H9 (cell line): ENCODE results near the gene MTF1. TPM values are rescaled to one million over a fixed set of nuclear protein-coding genes. Genes with fewer than 3 reads are reported as not detected.

Experiments
- DNase-seq: peaks from one replicate; pipeline ENCODE4 v3.0.0-alpha.2; 2017
- H2AFZ ChIP-seq: one replicate; pipeline ENCODE4 v1.6.1; 2013; ENCODE audit warnings: mild to moderate bottlenecking, low read length, control low read depth, moderate library complexity
- H2AK5ac ChIP-seq: 2 replicates; pipeline ENCODE4 v1.6.1; 2013; ENCODE audit warnings: low read length, control low read depth, mixed read lengths; ENCODE audit not compliant: insufficient read length
- H2BK120ac ChIP-seq: one replicate; pipeline ENCODE4 v1.6.1; 2013; ENCODE audit warnings: low read depth, mild to moderate bottlenecking, low read length, control low read depth, inconsistent platforms; ENCODE audit not compliant: poor library complexity, severe bottlenecking
- H2BK12ac ChIP-seq: 2 replicates; pipeline ENCODE4 v1.6.1; 2013; ENCODE audit warnings: low read length, control low read depth, mixed read lengths, low read depth; ENCODE audit not compliant: insufficient read length
- H2BK15ac ChIP-seq: 2 replicates; pipeline ENCODE4 v1.6.1; 2013; ENCODE audit warnings: low read depth, low read length, control low read depth
- H2BK20ac ChIP-seq: one replicate; pipeline ENCODE4 v1.6.1; 2013; ENCODE audit warnings: low read depth, mild to moderate bottlenecking, low read length, control low read depth, inconsistent platforms; ENCODE audit not compliant: poor library complexity, severe bottlenecking
- H2BK5ac ChIP-seq: 2 replicates; pipeline ENCODE4 v1.6.1; 2013; ENCODE audit warnings: low read length, control low read depth, mixed read lengths; ENCODE audit not compliant: insufficient read length
- H3K14ac ChIP-seq: 2 replicates; pipeline ENCODE4 v1.6.1; 2013; ENCODE audit warnings: low read length, control low read depth; ENCODE audit not compliant: insufficient read depth
- H3K18ac ChIP-seq: 2 replicates; pipeline ENCODE4 v1.6.1; 2013; ENCODE audit warnings: low read depth, mild to moderate bottlenecking, mixed read lengths, low read length, control low read depth; ENCODE audit not compliant: insufficient read length
- H3K23ac ChIP-seq: 2 replicates; pipeline ENCODE4 v1.6.1; 2013; ENCODE audit warnings: low read length, control low read depth, mixed read lengths, low read depth; ENCODE audit not compliant: insufficient read length
- H3K23me2 ChIP-seq: 2 replicates; pipeline ENCODE4 v1.6.1; 2013; ENCODE audit warnings: low read depth, mild to moderate bottlenecking, mixed read lengths, low read length, control low read depth; ENCODE audit not compliant: insufficient read length, poor library complexity, severe bottlenecking
- H3K27ac ChIP-seq: 2 replicates; pipeline ENCODE4 v1.5.1; 2013; ENCODE audit warnings: low read length, control low read depth, mixed read lengths, low read depth; ENCODE audit not compliant: insufficient read length
- H3K27me3 ChIP-seq: 2 replicates; pipeline ENCODE4 v1.6.1; 2013; ENCODE audit warnings: low read length, control low read depth, inconsistent platforms; ENCODE audit not compliant: insufficient read depth
- H3K4ac ChIP-seq: 2 replicates; pipeline ENCODE4 v1.6.1; 2013; ENCODE audit warnings: low read depth, mild to moderate bottlenecking, control low read depth, inconsistent platforms, low read length, moderate library complexity
- H3K4me1 ChIP-seq: 2 replicates; pipeline ENCODE4 v1.6.1; 2013; ENCODE audit warnings: low read length, control low read depth, inconsistent platforms; ENCODE audit not compliant: insufficient read depth
- H3K4me2 ChIP-seq: 2 replicates; pipeline ENCODE4 v1.6.1; 2013; ENCODE audit warnings: low read length, control low read depth, mixed read lengths; ENCODE audit not compliant: insufficient read length, insufficient read depth
- H3K56ac ChIP-seq: 2 replicates; pipeline ENCODE4 v1.6.1; 2013; ENCODE audit warnings: low read depth, mild to moderate bottlenecking, mixed read lengths, low read length, control low read depth; ENCODE audit not compliant: insufficient read length
- H3K79me1 ChIP-seq: 2 replicates; pipeline ENCODE4 v1.6.1; 2013; ENCODE audit warnings: low read depth, mild to moderate bottlenecking, moderate library complexity, low read length, control low read depth, inconsistent platforms; ENCODE audit not compliant: insufficient read depth, poor library complexity, severe bottlenecking
- H3K79me2 ChIP-seq: 2 replicates; pipeline ENCODE4 v1.6.1; 2013; ENCODE audit warnings: low read length, control low read depth, inconsistent platforms; ENCODE audit not compliant: insufficient read depth
- H3K9ac ChIP-seq: 2 replicates; pipeline ENCODE4 v1.6.1; 2013; ENCODE audit warnings: low read length, control low read depth, mixed read lengths; ENCODE audit not compliant: insufficient read length; ENCODE audit errors: extremely low read depth
- H3K9me3 ChIP-seq: one replicate; pipeline ENCODE4 v1.6.1; 2013; ENCODE audit warnings: low read depth, low read length, inconsistent platforms; ENCODE audit not compliant: control insufficient read depth
- H3T11ph ChIP-seq: one replicate; pipeline ENCODE4 v1.6.1; 2013; ENCODE audit warnings: mild to moderate bottlenecking, low read length, control low read depth, inconsistent platforms
- H4K20me1 ChIP-seq: one replicate; pipeline ENCODE4 v1.6.1; 2013; ENCODE audit not compliant: control insufficient read depth, insufficient read length, insufficient read depth
- H4K5ac ChIP-seq: 2 replicates; pipeline ENCODE4 v1.6.1; 2013; ENCODE audit warnings: low read depth, mild to moderate bottlenecking, mixed read lengths, low read length, control low read depth; ENCODE audit not compliant: insufficient read length
- H4K8ac ChIP-seq: replicated peaks from 2 replicates; pipeline ENCODE4 v1.6.1; 2013; ENCODE audit warnings: low read length, control low read depth, mixed read lengths, low read depth; ENCODE audit not compliant: insufficient read length
- H4K91ac ChIP-seq: 2 replicates; pipeline ENCODE4 v1.6.1; 2013; ENCODE audit warnings: low read depth, mild to moderate bottlenecking, moderate library complexity, mixed read lengths, low read length, control low read depth; ENCODE audit not compliant: insufficient read length
- H3K27ac Mint-ChIP-seq, 3 experiments: 2 replicates in 2 of 3; 3 replicates in 1 of 3; pipeline ENCODE4 v1.8.0; 2020 to 2021; ENCODE audit warnings: mixed read lengths in 3 of 3, mild to moderate bottlenecking in 1 of 3, moderate library complexity in 1 of 3
- H3K27me3 Mint-ChIP-seq: 2 replicates; pipeline ENCODE4 v1.8.0; 2021; ENCODE audit warnings: low read depth, mild to moderate bottlenecking, moderate library complexity, mixed read lengths
- H3K36me3 Mint-ChIP-seq, 3 experiments: 2 replicates in 2 of 3; 3 replicates in 1 of 3; pipeline ENCODE4 v1.8.0; 2020 to 2021; ENCODE audit warnings: low read depth in 3 of 3, mixed read lengths in 3 of 3; ENCODE audit not compliant: insufficient read depth in 1 of 3
- H3K4me1 Mint-ChIP-seq, 2 experiments: 2 replicates each; pipeline ENCODE4 v1.8.0; 2020; ENCODE audit warnings: mixed read lengths in 2 of 2
- H3K4me3 Mint-ChIP-seq, 2 experiments: 2 replicates in 1 of 2; 3 replicates in 1 of 2; pipeline ENCODE4 v1.8.0; 2020 to 2021; ENCODE audit warnings: mild to moderate bottlenecking in 2 of 2, mixed read lengths in 2 of 2, moderate library complexity in 1 of 2
- H3K9me3 Mint-ChIP-seq, 2 experiments: 2 replicates in 1 of 2; 3 replicates in 1 of 2; pipeline ENCODE4 v1.8.0; 2020; ENCODE audit warnings: mild to moderate bottlenecking in 2 of 2, mixed read lengths in 2 of 2, moderate library complexity in 1 of 2
- WGBS: extraction: QIAGEN DNeasy Blood & Tissue Kit; methylation state at CpG from one replicate; pipeline ENCODE4 v1.1.7; 2013; ENCODE audit warnings: missing lambda C conversion rate, low lambda C conversion rate, mixed read lengths; ENCODE audit not compliant: insufficient read length; ENCODE audit errors: extremely low coverage; 5-methylcytosine and 5-hydroxymethylcytosine counted together
- total RNA-seq: library from RNA; stranded (reverse); gene quantifications from 2 replicates; pipeline ENCODE4 v1.2.1, GENCODE V29; 2021
- TF ChIP-seq, protein P1 (sequence below): fragments of 200-600 bp; sonication (generic); conservative IDR thresholded peaks from 3 replicates; pipeline ENCODE4 v1.8.0; 2021; ENCODE audit warnings: antibody characterized with exemption, mild to moderate bottlenecking

Gene MTF1
- total RNA-seq, 1 experiment from 2014 or later, result 17.0 TPM

DNA sequence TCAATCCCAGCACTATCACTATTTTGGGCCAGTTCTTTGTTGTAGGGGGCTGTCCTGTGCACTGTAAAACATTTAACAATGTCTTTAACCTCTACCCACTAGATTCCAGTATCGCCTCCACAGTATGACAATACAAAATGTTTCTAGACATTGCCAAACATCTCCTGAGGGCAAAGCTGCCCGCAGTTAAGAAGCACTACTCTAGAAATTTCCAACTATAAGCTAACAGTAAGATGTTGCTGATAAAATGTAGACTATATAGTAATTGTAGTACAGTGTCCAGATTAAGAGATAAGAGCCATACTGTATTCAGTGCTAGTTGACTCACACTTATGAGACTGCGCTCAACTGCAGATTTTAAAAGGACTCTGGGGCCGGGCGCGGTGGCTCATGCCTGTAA lies 5.0 kb downstream of the MTF1 start:
- TF ChIP-seq, protein P1, sequence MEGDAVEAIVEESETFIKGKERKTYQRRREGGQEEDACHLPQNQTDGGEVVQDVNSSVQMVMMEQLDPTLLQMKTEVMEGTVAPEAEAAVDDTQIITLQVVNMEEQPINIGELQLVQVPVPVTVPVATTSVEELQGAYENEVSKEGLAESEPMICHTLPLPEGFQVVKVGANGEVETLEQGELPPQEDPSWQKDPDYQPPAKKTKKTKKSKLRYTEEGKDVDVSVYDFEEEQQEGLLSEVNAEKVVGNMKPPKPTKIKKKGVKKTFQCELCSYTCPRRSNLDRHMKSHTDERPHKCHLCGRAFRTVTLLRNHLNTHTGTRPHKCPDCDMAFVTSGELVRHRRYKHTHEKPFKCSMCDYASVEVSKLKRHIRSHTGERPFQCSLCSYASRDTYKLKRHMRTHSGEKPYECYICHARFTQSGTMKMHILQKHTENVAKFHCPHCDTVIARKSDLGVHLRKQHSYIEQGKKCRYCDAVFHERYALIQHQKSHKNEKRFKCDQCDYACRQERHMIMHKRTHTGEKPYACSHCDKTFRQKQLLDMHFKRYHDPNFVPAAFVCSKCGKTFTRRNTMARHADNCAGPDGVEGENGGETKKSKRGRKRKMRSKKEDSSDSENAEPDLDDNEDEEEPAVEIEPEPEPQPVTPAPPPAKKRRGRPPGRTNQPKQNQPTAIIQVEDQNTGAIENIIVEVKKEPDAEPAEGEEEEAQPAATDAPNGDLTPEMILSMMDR, result no peak
- no peak overlapping the region for H2AFZ ChIP-seq
- Mint-ChIP-seq H3K27ac (no peak overlapping the region), H3K4me3 (no peak overlapping the region), H3K27me3 (no peaks in the 10 kb centered on the region), H3K36me3 (peaks cover 1 to 24% (median 16%) of the 10 kb centered on the region in 3 experiments), H3K9me3 (no peaks in the 10 kb centered on the region), H3K4me1 (peaks cover 3 to 9% of the 10 kb centered on the region in 2 experiments)
- H2BK15ac ChIP-seq, result no peak overlapping the region
- no peak overlapping the region for H3K23ac ChIP-seq
- no peak for DNase-seq
- H3K27ac ChIP-seq, result no peak overlapping the region
- no peak overlapping the region for H4K91ac ChIP-seq
- no peak overlapping the region for H2BK5ac ChIP-seq
- H3K9me3 ChIP-seq, result no peaks in the 10 kb centered on the region
- H3K4ac ChIP-seq, result no peak overlapping the region
- no peak overlapping the region for H4K5ac ChIP-seq
- H2BK12ac ChIP-seq, result no peak overlapping the region
- WGBS, result no CpG with 5 or more reads among the region's 6 CpGs
- no peaks in the 10 kb centered on the region for H3K27me3 ChIP-seq
- peaks cover 4% of the 10 kb centered on the region for H3K23me2 ChIP-seq
- H4K8ac ChIP-seq, result no peak overlapping the region
- H2BK120ac ChIP-seq, result no peak overlapping the region
- H3K14ac ChIP-seq, result no peak overlapping the region
- H3K4me1 ChIP-seq, result no peaks in the 10 kb centered on the region
- peaks cover 4% of the 10 kb centered on the region; the same call in 1 of the 2 replicates for H3K79me2 ChIP-seq
- no peak overlapping the region for H3K9ac ChIP-seq
- H2AK5ac ChIP-seq, result no peak overlapping the region
- H2BK20ac ChIP-seq, result no peak overlapping the region
- no peak overlapping the region for H3K56ac ChIP-seq
- no peak overlapping the region for H3K4me2 ChIP-seq
- H3K79me1 ChIP-seq, result peaks cover 8% of the 10 kb centered on the region
- H3K18ac ChIP-seq, result no peak overlapping the region
- no peaks in the 10 kb centered on the region for H4K20me1 ChIP-seq
- no peak overlapping the region for H3T11ph ChIP-seq
